AG04449 (cell line): ENCODE measurements around the gene PRKD3.

ENCODE experiments used
- CTCF ChIA-PET: fragments of 350-600 bp; formaldehyde crosslinking; extraction: SDS; loops from one replicate; lab custom pipeline; 2021; ENCODE audit warnings: antibody characterized with exemption; lab: Yijun Ruan, JAX
- POLR2A ChIA-PET: fragments of 400-600, 350-600 bp; formaldehyde crosslinking; extraction: SDS; loops from one replicate; lab custom pipeline; 2020; ENCODE audit warnings: antibody characterized with exemption, inconsistent platforms; lab: Yijun Ruan, JAX
- DNase-seq: peaks from one replicate; pipeline ENCODE4 v3.0.0-alpha.2; 2010; ENCODE audit warnings: low read depth, low spot score
- H3K4me3 ChIP-seq: 2 replicates; pipeline ENCODE4 v1.5.1; 2011; ENCODE audit warnings: low read depth, mild to moderate bottlenecking, control low read depth, low read length
- TF ChIP-seq, protein P1 (sequence below): IDR thresholded peaks from one replicate; pipeline ENCODE4 v1.5.1; 2011; ENCODE audit warnings: mild to moderate bottlenecking, moderate library complexity, low read length, control low read depth, inconsistent platforms; ENCODE audit not compliant: insufficient read depth; ENCODE audit errors: missing control alignments

Gene PRKD3

DNA sequence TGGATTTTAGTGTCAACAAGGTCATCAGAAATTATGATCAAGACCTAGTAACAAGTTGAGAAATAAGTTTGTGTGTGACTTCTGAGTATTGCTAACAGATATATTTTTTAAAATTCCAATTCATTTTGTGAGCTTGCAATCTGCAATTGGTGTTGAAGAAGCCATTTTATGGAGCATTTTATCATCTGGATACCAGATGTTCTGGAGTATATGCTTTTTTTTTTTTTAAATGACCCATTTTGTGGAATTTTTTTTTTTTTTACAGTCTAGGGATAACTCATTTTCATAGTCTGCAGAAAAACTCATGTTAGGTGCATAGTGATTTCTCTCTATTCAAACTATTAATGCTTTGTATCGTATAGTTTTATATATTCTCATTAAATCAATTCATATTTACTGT, 32.4 kb upstream of the PRKD3 start:
- no peak overlapping the region for H3K4me3 ChIP-seq
- TF ChIP-seq, protein P1, sequence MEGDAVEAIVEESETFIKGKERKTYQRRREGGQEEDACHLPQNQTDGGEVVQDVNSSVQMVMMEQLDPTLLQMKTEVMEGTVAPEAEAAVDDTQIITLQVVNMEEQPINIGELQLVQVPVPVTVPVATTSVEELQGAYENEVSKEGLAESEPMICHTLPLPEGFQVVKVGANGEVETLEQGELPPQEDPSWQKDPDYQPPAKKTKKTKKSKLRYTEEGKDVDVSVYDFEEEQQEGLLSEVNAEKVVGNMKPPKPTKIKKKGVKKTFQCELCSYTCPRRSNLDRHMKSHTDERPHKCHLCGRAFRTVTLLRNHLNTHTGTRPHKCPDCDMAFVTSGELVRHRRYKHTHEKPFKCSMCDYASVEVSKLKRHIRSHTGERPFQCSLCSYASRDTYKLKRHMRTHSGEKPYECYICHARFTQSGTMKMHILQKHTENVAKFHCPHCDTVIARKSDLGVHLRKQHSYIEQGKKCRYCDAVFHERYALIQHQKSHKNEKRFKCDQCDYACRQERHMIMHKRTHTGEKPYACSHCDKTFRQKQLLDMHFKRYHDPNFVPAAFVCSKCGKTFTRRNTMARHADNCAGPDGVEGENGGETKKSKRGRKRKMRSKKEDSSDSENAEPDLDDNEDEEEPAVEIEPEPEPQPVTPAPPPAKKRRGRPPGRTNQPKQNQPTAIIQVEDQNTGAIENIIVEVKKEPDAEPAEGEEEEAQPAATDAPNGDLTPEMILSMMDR: no peak
- CTCF ChIA-PET: interaction anchor here (0.9 to 1.2 kb wide), 2 partner anchors 13 to 39 kb away, joined by 3 to 4 read pairs; no protein-coding TSS in a partner anchor
- DNase-seq: no peak
- POLR2A ChIA-PET: interaction anchor here (0.7 kb wide), 1 partner anchor 217 kb away, joined by 3 read pairs; no protein-coding TSS in a partner anchor

DNA sequence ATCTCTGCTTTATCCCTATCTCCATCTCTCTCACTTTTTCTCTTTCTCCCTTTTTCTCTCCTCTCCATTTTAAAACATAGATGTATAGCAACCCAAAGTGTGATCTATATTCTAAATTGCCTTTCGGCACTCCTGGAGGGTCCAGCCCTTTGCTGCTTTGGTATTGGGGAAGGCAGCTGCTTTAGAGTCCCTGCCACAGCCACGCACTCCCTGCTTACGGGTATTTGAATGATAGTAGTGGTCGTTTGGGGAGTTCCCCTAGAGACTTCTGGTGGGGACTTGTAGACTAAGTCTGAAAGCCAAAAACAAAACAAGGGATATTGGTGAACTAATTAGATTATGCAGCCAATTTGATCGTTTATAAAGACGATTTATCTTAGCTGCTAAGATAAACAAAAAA, 31.7 kb upstream of the PRKD3 start:
- CTCF ChIA-PET: interaction anchor here (0.9 kb wide), 1 partner anchor 13 kb away, joined by 4 read pairs; no protein-coding TSS in a partner anchor
- POLR2A ChIA-PET: no interaction called here
- TF ChIP-seq, protein P1: no peak
- no peak for DNase-seq
- no peak overlapping the region for H3K4me3 ChIP-seq

DNA sequence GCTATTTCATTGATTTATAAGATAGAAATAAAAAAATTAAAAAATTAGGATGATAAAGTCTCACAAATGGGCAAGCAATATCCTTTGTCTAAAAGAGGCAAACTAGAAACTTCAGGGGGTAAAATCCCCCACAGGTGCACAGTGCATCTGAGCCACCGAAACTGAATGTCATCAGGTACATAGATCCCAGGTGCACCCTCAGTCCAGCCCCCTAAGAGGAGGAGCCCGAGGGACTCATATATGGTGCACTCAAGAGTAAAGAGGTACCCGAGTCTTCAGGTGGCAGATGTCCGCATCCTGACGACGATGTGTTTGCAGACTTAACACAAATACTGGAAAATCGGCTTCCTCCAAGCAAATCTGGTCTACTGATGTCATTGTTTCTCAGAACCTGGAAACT, 31.1 kb upstream of the PRKD3 start:
- POLR2A ChIA-PET: no interaction called here
- no peak for DNase-seq
- TF ChIP-seq, protein P1: no peak
- CTCF ChIA-PET: no interaction called here
- no peak overlapping the region for H3K4me3 ChIP-seq

DNA sequence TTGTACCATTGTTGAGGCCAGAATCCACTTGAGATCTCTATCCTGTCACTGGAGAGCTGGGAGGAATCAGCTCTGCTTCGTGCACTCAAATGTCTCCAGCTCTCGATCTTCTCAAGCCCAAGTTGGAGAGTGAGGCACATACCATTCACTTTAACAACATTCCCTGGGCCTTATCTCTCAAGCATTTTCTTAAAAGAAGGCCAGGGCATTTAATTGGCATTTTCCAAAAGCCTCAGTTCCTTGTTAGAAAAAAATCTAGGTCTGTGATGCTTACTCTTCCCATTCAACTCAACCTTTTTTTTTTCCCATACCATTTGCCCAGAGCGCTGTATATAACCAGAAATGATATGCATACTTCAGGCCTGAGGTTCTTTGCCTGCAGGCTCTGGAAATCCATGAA, 29.9 kb upstream of the PRKD3 start:
- POLR2A ChIA-PET: no interaction called here
- CTCF ChIA-PET: interaction anchor here (0.7 kb wide), 1 partner anchor 20 kb away, joined by 3 read pairs; no protein-coding TSS in a partner anchor
- TF ChIP-seq, protein P1: no peak
- no peak for DNase-seq
- no peak overlapping the region for H3K4me3 ChIP-seq

DNA sequence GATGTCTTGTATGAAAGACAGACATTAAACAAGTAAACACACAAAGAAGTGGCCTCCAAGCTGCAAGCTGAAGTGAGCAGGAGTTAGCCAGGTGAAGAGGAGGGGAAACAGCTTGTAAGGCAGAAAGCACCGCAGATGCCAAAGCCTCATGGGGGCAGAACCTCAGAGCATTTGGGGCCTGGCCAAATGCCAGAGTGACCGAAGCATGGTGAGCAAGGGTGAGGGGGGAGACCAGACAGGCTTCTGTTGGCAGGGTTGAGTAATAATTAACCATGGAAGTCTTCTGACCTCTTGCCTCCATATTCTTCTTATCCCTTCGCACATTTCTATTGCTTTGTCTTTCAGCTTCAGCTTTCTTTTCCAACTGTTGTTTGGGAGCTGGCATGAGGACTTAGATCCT, 25.4 kb upstream of the PRKD3 start:
- H3K4me3 ChIP-seq: no peak overlapping the region
- TF ChIP-seq, protein P1: no peak
- ChIA-PET POLR2A (no interaction called here), CTCF (interaction anchor here (0.9 to 1.3 kb wide), 3 partner anchors 9 to 527 kb away, joined by 3 to 5 read pairs (median 4); no protein-coding TSS in a partner anchor)
- no peak for DNase-seq

DNA sequence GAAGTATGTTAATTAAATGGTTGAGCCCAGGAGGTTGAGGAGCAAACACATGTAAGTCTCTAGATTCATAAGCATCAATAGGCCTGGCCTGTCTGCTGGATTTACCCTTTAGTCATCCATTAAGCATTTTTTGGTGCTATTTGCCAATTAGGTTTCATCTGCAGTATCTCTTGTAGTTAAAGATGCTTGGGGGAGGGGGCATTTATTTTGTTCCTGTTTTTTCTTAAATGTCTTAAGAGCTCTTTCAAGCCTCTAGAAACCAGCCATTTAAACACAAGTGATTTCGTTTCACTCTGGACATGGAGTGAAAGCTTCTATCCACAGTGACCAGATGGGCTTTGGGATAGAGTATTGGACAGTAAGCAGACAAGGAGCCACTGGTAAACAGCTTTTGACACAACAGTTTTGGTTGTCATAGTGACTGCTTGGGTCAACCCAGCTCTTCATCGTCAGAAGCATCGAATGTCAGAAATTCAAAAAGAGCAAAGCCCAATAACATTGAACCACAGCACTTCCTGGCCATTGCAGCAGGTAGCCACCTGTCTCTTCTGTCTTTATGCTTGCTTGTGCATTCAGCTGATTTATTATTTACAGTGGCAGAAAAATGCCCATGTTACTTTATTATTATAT, 24.7 kb upstream of the PRKD3 start:
- no peak for DNase-seq
- TF ChIP-seq, protein P1: no peak
- CTCF ChIA-PET: interaction anchor here (0.9 to 1.3 kb wide), 4 partner anchors 9 to 528 kb away, joined by 3 to 5 read pairs (median 4); no protein-coding TSS in a partner anchor
- POLR2A ChIA-PET: no interaction called here
- no peak overlapping the region for H3K4me3 ChIP-seq
